GM12801 (cell line): ENCODE results near the gene ARL14EPL.

Experiments used
- CTCF ChIP-seq: IDR thresholded peaks from one replicate; pipeline ENCODE4 v1.5.1; 2011; ENCODE audit warnings: control low read depth; ENCODE audit not compliant: insufficient read length; ENCODE audit errors: extremely low read depth

The ARL14EPL gene

DNA sequence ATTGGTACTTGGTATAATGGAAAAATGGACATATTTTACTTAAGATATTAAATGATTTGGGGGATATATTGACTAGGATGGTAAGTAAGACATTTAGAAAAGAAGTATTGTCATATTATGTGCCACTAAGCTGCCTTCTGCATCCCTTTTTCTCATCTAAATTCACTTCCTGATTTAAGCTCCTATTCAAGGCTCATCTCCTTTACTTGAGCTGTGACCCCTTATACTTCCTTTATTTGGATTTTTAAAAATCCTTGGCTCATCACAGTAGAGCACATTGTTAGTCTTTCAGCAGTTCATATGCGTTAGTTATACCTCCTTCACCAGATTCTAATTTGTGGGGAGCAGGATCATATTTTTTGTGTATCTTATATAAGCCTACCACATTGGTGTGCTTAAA lies 59.1 kb downstream of the ARL14EPL start:
- TF ChIP-seq CTCF, result no peak

DNA sequence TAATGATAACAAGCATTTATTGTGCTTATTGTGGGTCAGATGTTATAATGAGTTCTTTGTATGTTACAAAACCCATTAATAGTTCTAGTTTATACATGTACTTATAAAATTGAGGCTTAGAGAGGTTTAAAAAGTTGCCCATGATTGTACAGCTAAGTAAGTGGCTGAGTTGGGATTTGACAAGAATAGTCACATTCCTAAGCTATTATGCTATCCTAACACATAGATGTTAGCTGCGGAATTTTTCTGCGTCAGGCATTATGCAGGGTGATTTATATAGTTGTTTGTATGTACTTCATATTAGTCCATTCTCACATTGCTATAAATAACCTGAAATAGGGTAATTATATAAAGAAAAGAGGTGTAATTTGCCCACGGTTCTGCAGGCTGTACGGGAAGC lies 65.0 kb downstream of the ARL14EPL start:
- TF ChIP-seq CTCF, result no peak

DNA sequence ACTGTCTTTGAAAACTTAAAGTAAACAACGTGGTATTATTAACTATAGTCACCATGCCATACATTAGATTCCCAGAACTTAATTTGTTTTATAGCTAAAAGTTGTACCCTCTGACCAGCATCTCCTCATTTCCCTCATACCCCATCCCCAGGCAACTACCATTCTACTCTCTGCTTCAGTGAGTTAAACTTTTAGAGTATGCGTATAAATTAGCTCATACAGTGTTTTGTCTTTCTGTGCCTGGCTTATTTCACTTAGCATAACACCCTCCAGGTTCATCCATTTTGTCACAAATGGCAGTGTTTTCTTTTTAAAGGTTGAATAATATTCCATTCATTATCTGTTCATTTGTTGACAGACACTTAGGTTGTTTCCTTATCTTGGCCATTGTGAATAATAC lies 66.7 kb downstream of the ARL14EPL start:
- no peak for TF ChIP-seq CTCF
